ENCODE measurements around the gene LTBP2.

GRCh38 chr14:74465335-74465734 lies 146.7 kb downstream of the LTBP2 start:
- TF ChIP-seq CTCF (IDR thresholded peaks at IDR 0.05) (no peak), POLR2A (IDR thresholded peaks at IDR 0.05) (no peak)

Measured in testis (tissue), 2 donors.